ENCODE measurements around the gene PAK5. TPM values are rescaled to one million over a fixed set of nuclear protein-coding genes. Genes with fewer than 3 reads are reported as not detected.

The PAK5 gene
- total RNA-seq, 1 experiment from 2014 or later = not detected

- no peaks in the 10 kb centered on the region for H3F3A ChIP-seq (ENCODE audit: low read length, unreplicated experiment)
- CTCF ChIA-PET = no interaction called here
These were observed 175.5 kb downstream of the PAK5 start for GRCh38 chr20:9663423-9663822.

GRCh38 chr20:9660236-9660868, 178.5 kb downstream of the PAK5 start:
- Histone ChIP-seq H3K4me2 (ENCODE audit: low read length) (no peak overlapping the region), H4K20me1 (ENCODE audit: low read length) (no peaks in the 10 kb centered on the region), H3K9me3 (ENCODE audit: low read length) (no peaks in the 10 kb centered on the region), H3K27me3 (ENCODE audit: low read length) (peaks cover 13% of the 10 kb centered on the region; the same call in 1 of the 2 replicates), H3K9me2 (replicated peaks; ENCODE audit: low read length) (no peaks in the 10 kb centered on the region), H3K9ac (ENCODE audit: low read length) (no peak overlapping the region), H3K4me1 (ENCODE audit: insufficient read depth, low read length) (no peaks in the 10 kb centered on the region), H3K4me3 (ENCODE audit: low read length) (no peak overlapping the region), H3K27ac (ENCODE audit: low read length) (no peak overlapping the region), H3F3A (ENCODE audit: low read length, unreplicated experiment) (no peaks in the 10 kb centered on the region), H3K79me2 (ENCODE audit: low read length) (no peaks in the 10 kb centered on the region), H2AFZ (ENCODE audit: low read length) (no peak overlapping the region), H3K36me3 (ENCODE audit: low read depth, low read length) (no peaks in the 10 kb centered on the region)
- ChIA-PET POLR2A (ENCODE audit: unreplicated experiment) (no interaction called here), CTCF (no interaction called here)
- DNase-seq = peak; percentile 43
- no peak for ATAC-seq
- no TSS peak for BruUV-seq (replicated peaks)
- intact Hi-C loops (cut with micrococcal nuclease) = no loop called here
- no peak for TF ChIP-seq EZH2 (IDR thresholded peaks at IDR 0.05; ENCODE audit: low read length, unreplicated experiment)
- TF ChIP-seq EZH2phosphoT487 (IDR thresholded peaks at IDR 0.05; ENCODE audit: borderline replicate concordance, low read length) = no peak
- TF ChIP-seq CTCF (conservative IDR thresholded peaks at IDR 0.05; ENCODE audit: low read depth, low read length) = no peak

More at GRCh38 chr20:9663423-9663822, 175.5 kb downstream of the PAK5 start:
- Histone ChIP-seq H4K20me1 (ENCODE audit: low read length) (no peaks in the 10 kb centered on the region), H3K9me3 (ENCODE audit: low read length) (no peaks in the 10 kb centered on the region), H3K27ac (ENCODE audit: low read length) (no peak overlapping the region), H3K27me3 (ENCODE audit: low read length) (peaks cover 21% of the 10 kb centered on the region), H3K4me1 (ENCODE audit: insufficient read depth, low read length) (no peaks in the 10 kb centered on the region), H3K4me3 (ENCODE audit: low read length) (no peak overlapping the region), H3K36me3 (ENCODE audit: low read depth, low read length) (no peaks in the 10 kb centered on the region), H3K9ac (ENCODE audit: low read length) (no peak overlapping the region), H2AFZ (ENCODE audit: low read length) (no peak overlapping the region), H3K9me2 (replicated peaks; ENCODE audit: low read length) (no peaks in the 10 kb centered on the region), H3K79me2 (ENCODE audit: low read length) (no peaks in the 10 kb centered on the region), H3K4me2 (ENCODE audit: low read length) (no peak overlapping the region)
- DNase-seq (no peak), ATAC-seq (no peak)
- BruUV-seq (replicated peaks) = no TSS peak
- TF ChIP-seq EZH2 (IDR thresholded peaks at IDR 0.05; ENCODE audit: low read length, unreplicated experiment) (no peak), EZH2phosphoT487 (IDR thresholded peaks at IDR 0.05; ENCODE audit: borderline replicate concordance, low read length) (no peak), CTCF (conservative IDR thresholded peaks at IDR 0.05; ENCODE audit: low read depth, low read length) (no peak)
- intact Hi-C loops (cut with micrococcal nuclease) = no loop called here
- POLR2A ChIA-PET (ENCODE audit: unreplicated experiment) = no interaction called here

GRCh38 chr20:9647741-9648140, 191.1 kb downstream of the PAK5 start:
- no peak overlapping the region for H3K27ac ChIP-seq (ENCODE audit: low read length)
- H3K9me2 ChIP-seq (replicated peaks; ENCODE audit: low read length) = no peaks in the 10 kb centered on the region
- BruUV-seq (replicated peaks) = no TSS peak
- peaks cover 76% of the 10 kb centered on the region for H3K27me3 ChIP-seq (ENCODE audit: low read length)
- ATAC-seq (no peak), DNase-seq (no peak)
- H3K9ac ChIP-seq (ENCODE audit: low read length) = no peak overlapping the region
- no peaks in the 10 kb centered on the region for H4K20me1 ChIP-seq (ENCODE audit: low read length)
- intact Hi-C loops (cut with micrococcal nuclease) = no loop called here
- H3K4me2 ChIP-seq (ENCODE audit: low read length) = no peak overlapping the region
- H3K9me3 ChIP-seq (ENCODE audit: low read length) = no peaks in the 10 kb centered on the region
- CTCF ChIA-PET = no interaction called here
- POLR2A ChIA-PET (ENCODE audit: unreplicated experiment) = no interaction called here
- no peaks in the 10 kb centered on the region for H3K79me2 ChIP-seq (ENCODE audit: low read length)
- no peaks in the 10 kb centered on the region for H3F3A ChIP-seq (ENCODE audit: low read length, unreplicated experiment)
- TF ChIP-seq EZH2phosphoT487 (IDR thresholded peaks at IDR 0.05; ENCODE audit: borderline replicate concordance, low read length) = no peak
- no peak for TF ChIP-seq CTCF (conservative IDR thresholded peaks at IDR 0.05; ENCODE audit: low read depth, low read length)
- no peak for TF ChIP-seq EZH2 (IDR thresholded peaks at IDR 0.05; ENCODE audit: low read length, unreplicated experiment)
- no peak overlapping the region for H2AFZ ChIP-seq (ENCODE audit: low read length)
- H3K4me1 ChIP-seq (ENCODE audit: insufficient read depth, low read length) = no peaks in the 10 kb centered on the region
- H3K4me3 ChIP-seq (ENCODE audit: low read length) = no peak overlapping the region
- H3K36me3 ChIP-seq (ENCODE audit: low read depth, low read length) = no peaks in the 10 kb centered on the region

All from PC-3 (cell line).